ENCODE measurements around the gene NLRP8. TPM values are rescaled to one million over a fixed set of nuclear protein-coding genes. Genes with fewer than 3 reads are reported as not detected.

NLRP8 gene
- total RNA-seq, 1 experiment from 2014 or later, result not detected

- H3K4me1 Mint-ChIP-seq (ENCODE audit: low read depth, unreplicated experiment), result no peaks in the 10 kb centered on the region
- no peak for DNase-seq
- no peak overlapping the region for H3K27ac Mint-ChIP-seq (ENCODE audit: unreplicated experiment)
- peaks cover 26% of the 10 kb centered on the region for H3K9me3 Mint-ChIP-seq (ENCODE audit: low read depth, unreplicated experiment)
- BruUV-seq (replicated peaks), result no TSS peak
- no peaks in the 10 kb centered on the region for H3K36me3 Mint-ChIP-seq (ENCODE audit: insufficient read depth, unreplicated experiment)
- CTCF ChIA-PET, result no interaction called here
- no peaks in the 10 kb centered on the region for H3K27me3 Mint-ChIP-seq (ENCODE audit: unreplicated experiment)
- intact Hi-C loops (cut with micrococcal nuclease; ENCODE audit: unreplicated experiment), result no loop called here
- H3K4me3 Mint-ChIP-seq (ENCODE audit: low read depth, unreplicated experiment), result no peak overlapping the region
- TF ChIP-seq, protein P1, sequence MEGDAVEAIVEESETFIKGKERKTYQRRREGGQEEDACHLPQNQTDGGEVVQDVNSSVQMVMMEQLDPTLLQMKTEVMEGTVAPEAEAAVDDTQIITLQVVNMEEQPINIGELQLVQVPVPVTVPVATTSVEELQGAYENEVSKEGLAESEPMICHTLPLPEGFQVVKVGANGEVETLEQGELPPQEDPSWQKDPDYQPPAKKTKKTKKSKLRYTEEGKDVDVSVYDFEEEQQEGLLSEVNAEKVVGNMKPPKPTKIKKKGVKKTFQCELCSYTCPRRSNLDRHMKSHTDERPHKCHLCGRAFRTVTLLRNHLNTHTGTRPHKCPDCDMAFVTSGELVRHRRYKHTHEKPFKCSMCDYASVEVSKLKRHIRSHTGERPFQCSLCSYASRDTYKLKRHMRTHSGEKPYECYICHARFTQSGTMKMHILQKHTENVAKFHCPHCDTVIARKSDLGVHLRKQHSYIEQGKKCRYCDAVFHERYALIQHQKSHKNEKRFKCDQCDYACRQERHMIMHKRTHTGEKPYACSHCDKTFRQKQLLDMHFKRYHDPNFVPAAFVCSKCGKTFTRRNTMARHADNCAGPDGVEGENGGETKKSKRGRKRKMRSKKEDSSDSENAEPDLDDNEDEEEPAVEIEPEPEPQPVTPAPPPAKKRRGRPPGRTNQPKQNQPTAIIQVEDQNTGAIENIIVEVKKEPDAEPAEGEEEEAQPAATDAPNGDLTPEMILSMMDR (IDR thresholded peaks at IDR 0.05; ENCODE audit: unreplicated experiment), result no peak
Measured at GRCh38 chr19:55973982-55974381, 26.4 kb downstream of the NLRP8 start.

DNA sequence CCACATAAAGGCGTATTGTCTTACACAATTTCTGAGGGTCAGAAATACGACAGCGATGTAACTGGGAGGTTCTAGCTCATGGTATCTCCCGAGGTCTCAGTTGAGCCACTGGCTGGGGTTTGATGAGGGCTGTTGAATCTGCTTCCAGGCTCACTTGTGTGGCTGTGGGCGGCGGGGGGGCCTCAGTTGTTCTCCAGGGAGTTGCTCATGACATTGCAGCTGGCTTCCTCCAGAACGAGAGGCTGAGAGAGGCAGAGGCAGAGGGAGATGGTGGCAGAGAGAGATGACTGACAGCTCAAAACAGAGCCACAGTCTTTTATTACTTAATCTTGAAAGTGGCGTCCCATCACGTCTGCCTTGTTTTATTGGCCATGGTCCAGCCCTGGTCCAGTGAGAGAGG lies 32.8 kb downstream of the NLRP8 start:
- no peak overlapping the region for H3K4me3 Mint-ChIP-seq (ENCODE audit: low read depth, unreplicated experiment)
- H3K36me3 Mint-ChIP-seq (ENCODE audit: insufficient read depth, unreplicated experiment), result no peaks in the 10 kb centered on the region
- no peak overlapping the region for H3K27ac Mint-ChIP-seq (ENCODE audit: unreplicated experiment)
- no peaks in the 10 kb centered on the region for H3K4me1 Mint-ChIP-seq (ENCODE audit: low read depth, unreplicated experiment)
- CTCF ChIA-PET, result interaction anchor here (0.6 kb wide), 1 partner anchor 1801 kb away, joined by 3 read pairs; no protein-coding TSS in a partner anchor
- no peaks in the 10 kb centered on the region for H3K27me3 Mint-ChIP-seq (ENCODE audit: unreplicated experiment)
- no TSS peak for BruUV-seq (replicated peaks)
- peaks cover 7% of the 10 kb centered on the region for H3K9me3 Mint-ChIP-seq (ENCODE audit: low read depth, unreplicated experiment)
- TF ChIP-seq, protein P1 (IDR thresholded peaks at IDR 0.05; ENCODE audit: unreplicated experiment), result no peak
- intact Hi-C loops (cut with micrococcal nuclease; ENCODE audit: unreplicated experiment), result no loop called here
- no peak for DNase-seq

GRCh38 chr19:55985254-55985653 lies 37.6 kb downstream of the NLRP8 start:
- H3K9me3 Mint-ChIP-seq (ENCODE audit: low read depth, unreplicated experiment), result peaks cover 6% of the 10 kb centered on the region

GRCh38 chr19:55986487-55986886 lies 38.9 kb downstream of the NLRP8 start, which contains the start of gene NLRP5:
Gene NLRP5 (plus strand): TSS chr19:55986775.
- Mint-ChIP-seq H3K27me3 (ENCODE audit: unreplicated experiment) (no peaks in the 10 kb centered on the region), H3K36me3 (ENCODE audit: insufficient read depth, unreplicated experiment) (no peaks in the 10 kb centered on the region), H3K4me3 (ENCODE audit: low read depth, unreplicated experiment) (no peak within 1 kb of the TSS), H3K27ac (ENCODE audit: unreplicated experiment) (no peak within 1 kb of the TSS), H3K4me1 (ENCODE audit: low read depth, unreplicated experiment) (no peaks in the 10 kb centered on the region), H3K9me3 (ENCODE audit: low read depth, unreplicated experiment) (peaks cover 6% of the 10 kb centered on the region)
- BruUV-seq (replicated peaks), result no TSS peak
- TF ChIP-seq, protein P1 (IDR thresholded peaks at IDR 0.05; ENCODE audit: unreplicated experiment), result no peak
- CTCF ChIA-PET, result no interaction called here
- intact Hi-C loops (cut with micrococcal nuclease; ENCODE audit: unreplicated experiment), result no loop called here
- no peak for DNase-seq

More at GRCh38 chr19:55985254-55985653, 37.6 kb downstream of the NLRP8 start:
- CTCF ChIA-PET, result no interaction called here
- H3K4me1 Mint-ChIP-seq (ENCODE audit: low read depth, unreplicated experiment), result no peaks in the 10 kb centered on the region
- BruUV-seq (replicated peaks), result no TSS peak
- DNase-seq, result no peak
- intact Hi-C loops (cut with micrococcal nuclease; ENCODE audit: unreplicated experiment), result no loop called here
- no peak overlapping the region for H3K27ac Mint-ChIP-seq (ENCODE audit: unreplicated experiment)
- TF ChIP-seq, protein P1 (IDR thresholded peaks at IDR 0.05; ENCODE audit: unreplicated experiment), result no peak
- no peaks in the 10 kb centered on the region for H3K27me3 Mint-ChIP-seq (ENCODE audit: unreplicated experiment)
- H3K4me3 Mint-ChIP-seq (ENCODE audit: low read depth, unreplicated experiment), result no peak overlapping the region
- no peaks in the 10 kb centered on the region for H3K36me3 Mint-ChIP-seq (ENCODE audit: insufficient read depth, unreplicated experiment)

All from Calu3 (cell line).